Testis (tissue), 2 donors: ENCODE measurements around the gene IQSEC1.

Source experiments
- POLR2A ChIP-seq: fragments of 450-650 bp; IDR thresholded peaks from one replicate; pipeline ENCODE4 v1.6.1; 2017; ENCODE audit warnings: antibody characterized with exemption, mild to moderate bottlenecking, moderate library complexity
- TF ChIP-seq, protein P1 (sequence below), 3 experiments: fragments of 450-650 bp in 2 of 3; fragments of 200-600 bp in 1 of 3; sonication (generic) in 1 of 3; IDR thresholded peaks; one replicate each; pipeline ENCODE4 v1.5.1; 2016 to 2019; ENCODE audit warnings: antibody characterized with exemption in 3 of 3, mild to moderate bottlenecking in 2 of 3, moderate library complexity in 1 of 3

DNA sequence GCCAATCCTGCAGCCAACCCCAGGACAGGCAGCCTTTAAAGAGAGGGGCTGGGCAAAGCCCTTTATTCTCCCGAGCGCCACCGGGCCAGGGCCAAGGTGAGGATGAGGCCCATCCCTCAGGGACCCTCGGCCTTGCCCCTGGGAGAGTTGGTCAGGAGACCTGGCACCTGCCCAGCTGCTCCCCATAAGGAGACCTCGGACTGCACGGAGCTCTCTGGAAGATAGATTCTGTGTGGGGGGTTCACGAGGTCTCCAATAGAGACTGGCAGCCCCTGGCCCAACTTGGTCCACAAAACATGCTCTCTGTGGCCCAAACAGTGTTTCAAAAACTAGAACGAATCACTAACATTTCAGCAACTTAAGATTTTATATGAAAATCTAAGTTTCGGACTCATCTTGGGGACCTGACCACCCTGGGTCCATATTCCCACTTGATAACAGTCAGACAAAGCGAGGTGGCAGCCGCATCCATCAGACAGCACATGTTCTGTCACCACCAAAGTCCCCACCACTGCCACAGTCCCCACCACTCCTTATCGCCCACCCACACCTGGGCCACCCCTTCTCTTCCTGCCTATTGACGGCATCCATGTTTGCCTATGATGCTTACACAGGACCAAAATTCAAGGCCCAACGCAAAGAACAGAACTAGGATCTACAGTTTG is 117.4 kb downstream of the IQSEC1 start:
- TF ChIP-seq, protein P1, sequence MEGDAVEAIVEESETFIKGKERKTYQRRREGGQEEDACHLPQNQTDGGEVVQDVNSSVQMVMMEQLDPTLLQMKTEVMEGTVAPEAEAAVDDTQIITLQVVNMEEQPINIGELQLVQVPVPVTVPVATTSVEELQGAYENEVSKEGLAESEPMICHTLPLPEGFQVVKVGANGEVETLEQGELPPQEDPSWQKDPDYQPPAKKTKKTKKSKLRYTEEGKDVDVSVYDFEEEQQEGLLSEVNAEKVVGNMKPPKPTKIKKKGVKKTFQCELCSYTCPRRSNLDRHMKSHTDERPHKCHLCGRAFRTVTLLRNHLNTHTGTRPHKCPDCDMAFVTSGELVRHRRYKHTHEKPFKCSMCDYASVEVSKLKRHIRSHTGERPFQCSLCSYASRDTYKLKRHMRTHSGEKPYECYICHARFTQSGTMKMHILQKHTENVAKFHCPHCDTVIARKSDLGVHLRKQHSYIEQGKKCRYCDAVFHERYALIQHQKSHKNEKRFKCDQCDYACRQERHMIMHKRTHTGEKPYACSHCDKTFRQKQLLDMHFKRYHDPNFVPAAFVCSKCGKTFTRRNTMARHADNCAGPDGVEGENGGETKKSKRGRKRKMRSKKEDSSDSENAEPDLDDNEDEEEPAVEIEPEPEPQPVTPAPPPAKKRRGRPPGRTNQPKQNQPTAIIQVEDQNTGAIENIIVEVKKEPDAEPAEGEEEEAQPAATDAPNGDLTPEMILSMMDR (IDR thresholded peaks at IDR 0.05): no peak
- no peak for TF ChIP-seq POLR2A
